ENCODE results near the gene ICA1. TPM values are rescaled to one million over a fixed set of nuclear protein-coding genes. Genes with fewer than 3 reads are reported as not detected.

ICA1 gene
- polyA plus RNA-seq, 1 donor (not counting 4 experiments of a cell fraction or from before 2014, with no cell fraction given), result 1.9 TPM

- H4K20me1 ChIP-seq (ENCODE audit: control insufficient read depth, extremely low read depth, insufficient read depth, low read length), result no peaks in the 10 kb centered on the region
- H3K9me3 ChIP-seq (ENCODE audit: control insufficient read depth, low read depth, low read length), result no peaks in the 10 kb centered on the region
Measured at GRCh38 chr7:8283968-8284367, 22.0 kb upstream of the ICA1 start.

DNA sequence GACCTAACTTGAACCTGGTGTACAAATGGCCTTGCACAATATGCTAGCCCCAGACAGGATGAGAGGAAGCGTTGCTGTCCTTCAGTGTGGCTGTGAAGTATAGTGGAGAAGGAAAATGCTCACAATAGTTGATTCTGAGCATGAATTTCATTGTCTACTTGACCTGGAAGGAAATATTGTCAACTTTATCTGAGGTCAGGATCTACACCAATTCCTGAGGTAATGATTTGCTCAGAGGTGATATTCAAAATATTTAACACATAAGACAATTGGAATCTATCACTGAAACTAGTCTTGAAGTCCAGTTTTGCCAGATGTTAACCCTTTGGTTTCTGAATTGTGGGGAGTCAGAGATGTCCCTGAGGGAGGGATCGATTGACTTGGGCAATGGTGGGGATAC lies 20.9 kb upstream of the ICA1 start:
- Histone ChIP-seq H3K4me2 (ENCODE audit: control insufficient read depth, extremely low read depth, insufficient read depth, low read depth, low read length) (no peak overlapping the region), H3K9me3 (ENCODE audit: control insufficient read depth, low read depth, low read length) (no peaks in the 10 kb centered on the region), H3K27ac (ENCODE audit: control insufficient read depth, insufficient read depth, low read length) (no peak overlapping the region), H4K20me1 (ENCODE audit: control insufficient read depth, extremely low read depth, insufficient read depth, low read length) (no peaks in the 10 kb centered on the region), H3K27me3 (ENCODE audit: control insufficient read depth, extremely low read depth, insufficient read depth, low read length) (no peaks in the 10 kb centered on the region), H3K4me3 (ENCODE audit: control insufficient read depth in 2 of 3, extremely low read depth in 1 of 3, insufficient read depth in 2 of 3, low read depth in 1 of 3, low read length in 3 of 3) (no peak overlapping the region), H3K36me3 (ENCODE audit: control insufficient read depth in 2 of 2, extremely low read depth in 1 of 2, insufficient read depth in 2 of 2, low read length in 2 of 2) (no peaks in the 10 kb centered on the region), H3K4me1 (ENCODE audit: control insufficient read depth, extremely low read depth, insufficient read depth, low read length) (no peaks in the 10 kb centered on the region), H3K79me2 (ENCODE audit: control insufficient read depth, insufficient read depth, low read length) (no peaks in the 10 kb centered on the region), H3K9ac (ENCODE audit: control insufficient read depth, extremely low read depth, insufficient read depth, low read length) (no peak overlapping the region), H3K9me1 (ENCODE audit: control insufficient read depth, extremely low read depth, insufficient read depth, low read length) (no peaks in the 10 kb centered on the region), H2AFZ (ENCODE audit: control insufficient read depth, low read length) (no peak overlapping the region)
- DNase-seq (ENCODE audit: low read depth, low spot score) (no peak), FAIRE-seq (no peak)
- TF ChIP-seq, protein P1, sequence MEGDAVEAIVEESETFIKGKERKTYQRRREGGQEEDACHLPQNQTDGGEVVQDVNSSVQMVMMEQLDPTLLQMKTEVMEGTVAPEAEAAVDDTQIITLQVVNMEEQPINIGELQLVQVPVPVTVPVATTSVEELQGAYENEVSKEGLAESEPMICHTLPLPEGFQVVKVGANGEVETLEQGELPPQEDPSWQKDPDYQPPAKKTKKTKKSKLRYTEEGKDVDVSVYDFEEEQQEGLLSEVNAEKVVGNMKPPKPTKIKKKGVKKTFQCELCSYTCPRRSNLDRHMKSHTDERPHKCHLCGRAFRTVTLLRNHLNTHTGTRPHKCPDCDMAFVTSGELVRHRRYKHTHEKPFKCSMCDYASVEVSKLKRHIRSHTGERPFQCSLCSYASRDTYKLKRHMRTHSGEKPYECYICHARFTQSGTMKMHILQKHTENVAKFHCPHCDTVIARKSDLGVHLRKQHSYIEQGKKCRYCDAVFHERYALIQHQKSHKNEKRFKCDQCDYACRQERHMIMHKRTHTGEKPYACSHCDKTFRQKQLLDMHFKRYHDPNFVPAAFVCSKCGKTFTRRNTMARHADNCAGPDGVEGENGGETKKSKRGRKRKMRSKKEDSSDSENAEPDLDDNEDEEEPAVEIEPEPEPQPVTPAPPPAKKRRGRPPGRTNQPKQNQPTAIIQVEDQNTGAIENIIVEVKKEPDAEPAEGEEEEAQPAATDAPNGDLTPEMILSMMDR (optimal IDR thresholded peaks at IDR 0.05 in 1 of 3, IDR thresholded peaks at IDR 0.05 in 1 of 3, conservative IDR thresholded peaks at IDR 0.05 in 1 of 3; ENCODE audit: extremely low read depth in 1 of 3, insufficient read depth in 2 of 3, low read length in 3 of 3), result no peak
- no peak for TF ChIP-seq EZH2 (IDR thresholded peaks at IDR 0.05; ENCODE audit: low read length)
- dilution Hi-C loops (cut with MboI; ENCODE audit: extremely low pct_ligation_motif_present, low sequenced_read_pairs), result no loop called here

More at GRCh38 chr7:8283968-8284367, 22.0 kb upstream of the ICA1 start:
- no peaks in the 10 kb centered on the region for H3K79me2 ChIP-seq (ENCODE audit: control insufficient read depth, insufficient read depth, low read length)
- dilution Hi-C loops (cut with MboI; ENCODE audit: extremely low pct_ligation_motif_present, low sequenced_read_pairs), result no loop called here
- TF ChIP-seq, protein P1 (optimal IDR thresholded peaks at IDR 0.05 in 1 of 3, IDR thresholded peaks at IDR 0.05 in 1 of 3, conservative IDR thresholded peaks at IDR 0.05 in 1 of 3; ENCODE audit: extremely low read depth in 1 of 3, insufficient read depth in 2 of 3, low read length in 3 of 3), result no peak
- no peak for TF ChIP-seq EZH2 (IDR thresholded peaks at IDR 0.05; ENCODE audit: low read length)
- H3K36me3 ChIP-seq (ENCODE audit: control insufficient read depth in 2 of 2, extremely low read depth in 1 of 2, insufficient read depth in 2 of 2, low read length in 2 of 2), result no peaks in the 10 kb centered on the region
- no peaks in the 10 kb centered on the region for H3K9me1 ChIP-seq (ENCODE audit: control insufficient read depth, extremely low read depth, insufficient read depth, low read length)
- no peak overlapping the region for H3K4me2 ChIP-seq (ENCODE audit: control insufficient read depth, extremely low read depth, insufficient read depth, low read depth, low read length)
- FAIRE-seq, result no peak
- no peak overlapping the region for H3K27ac ChIP-seq (ENCODE audit: control insufficient read depth, insufficient read depth, low read length)
- no peaks in the 10 kb centered on the region for H3K4me1 ChIP-seq (ENCODE audit: control insufficient read depth, extremely low read depth, insufficient read depth, low read length)
- H3K27me3 ChIP-seq (ENCODE audit: control insufficient read depth, extremely low read depth, insufficient read depth, low read length), result no peaks in the 10 kb centered on the region
- no peak overlapping the region for H3K9ac ChIP-seq (ENCODE audit: control insufficient read depth, extremely low read depth, insufficient read depth, low read length)
- H2AFZ ChIP-seq (ENCODE audit: control insufficient read depth, low read length), result no peak overlapping the region
- no peak for DNase-seq (ENCODE audit: low read depth, low spot score)
- no peak overlapping the region for H3K4me3 ChIP-seq (ENCODE audit: control insufficient read depth in 2 of 3, extremely low read depth in 1 of 3, insufficient read depth in 2 of 3, low read depth in 1 of 3, low read length in 3 of 3)

Data from keratinocyte (primary cell).